H1 (cell line): ENCODE measurements around the gene KLHL36.

Source experiments
- CEBPB ChIP-seq: IDR thresholded peaks from 2 replicates; pipeline ENCODE4 v1.6.1; 2012; ENCODE audit warnings: low read depth, low read length
- JUN ChIP-seq: IDR thresholded peaks from 2 replicates; pipeline ENCODE4 v1.6.1; 2011; ENCODE audit warnings: low read depth, mild to moderate bottlenecking, improper control_type of control experiment, low read length
- NRF1 ChIP-seq: IDR thresholded peaks from 2 replicates; pipeline ENCODE4 v1.6.1; 2011; ENCODE audit warnings: mild to moderate bottlenecking, low read depth, low read length, improper control_type of control experiment
- POLR2A ChIP-seq, 2 experiments: IDR thresholded peaks; 1 replicate in 1 of 2; 2 replicates in 1 of 2; pipeline ENCODE4 v1.6.1; 2011; ENCODE audit warnings: low read depth in 2 of 2, low read length in 2 of 2, mild to moderate bottlenecking in 2 of 2; ENCODE audit errors: control extremely low read depth in 1 of 2
- POLR2AphosphoS5 ChIP-seq: IDR thresholded peaks from 2 replicates; pipeline ENCODE4 v1.6.1; 2011; ENCODE audit warnings: low read depth, low read length
- SP1 ChIP-seq: IDR thresholded peaks from 2 replicates; pipeline ENCODE4 v1.6.1; 2011; ENCODE audit warnings: low read depth, low read length
- TF ChIP-seq, protein P1 (sequence below), 3 experiments: IDR thresholded peaks; 1 replicate in 2 of 3; 2 replicates in 1 of 3; pipeline versions ENCODE4 v1.5.1 to v1.6.1; 2011; ENCODE audit warnings: low read length in 3 of 3, mild to moderate bottlenecking in 3 of 3, inconsistent platforms in 2 of 3, low read depth in 1 of 3, moderate library complexity in 1 of 3; ENCODE audit not compliant: insufficient read depth in 1 of 3; ENCODE audit errors: control extremely low read depth in 1 of 3

DNA sequence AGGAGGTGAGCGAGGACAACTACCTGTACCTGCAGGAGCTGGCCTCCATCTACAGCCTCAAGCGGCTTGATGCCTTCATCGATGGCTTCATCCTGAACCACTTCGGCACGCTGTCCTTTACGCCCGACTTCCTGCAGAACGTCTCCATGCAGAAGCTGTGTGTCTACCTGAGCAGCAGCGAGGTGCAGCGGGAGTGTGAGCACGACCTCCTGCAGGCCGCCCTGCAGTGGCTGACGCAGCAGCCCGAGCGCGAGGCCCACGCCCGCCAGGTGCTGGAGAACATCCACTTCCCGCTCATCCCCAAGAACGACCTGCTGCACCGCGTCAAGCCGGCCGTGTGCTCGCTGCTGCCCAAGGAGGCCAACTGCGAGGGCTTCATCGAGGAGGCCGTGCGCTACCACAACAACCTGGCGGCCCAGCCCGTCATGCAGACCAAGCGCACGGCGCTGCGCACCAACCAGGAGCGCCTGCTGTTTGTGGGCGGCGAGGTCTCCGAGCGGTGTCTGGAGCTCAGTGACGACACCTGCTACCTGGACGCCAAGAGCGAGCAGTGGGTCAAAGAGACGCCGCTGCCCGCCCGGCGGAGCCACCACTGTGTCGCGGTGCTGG lies 9.0 kb downstream of the KLHL36 start:
- TF ChIP-seq, protein P1, sequence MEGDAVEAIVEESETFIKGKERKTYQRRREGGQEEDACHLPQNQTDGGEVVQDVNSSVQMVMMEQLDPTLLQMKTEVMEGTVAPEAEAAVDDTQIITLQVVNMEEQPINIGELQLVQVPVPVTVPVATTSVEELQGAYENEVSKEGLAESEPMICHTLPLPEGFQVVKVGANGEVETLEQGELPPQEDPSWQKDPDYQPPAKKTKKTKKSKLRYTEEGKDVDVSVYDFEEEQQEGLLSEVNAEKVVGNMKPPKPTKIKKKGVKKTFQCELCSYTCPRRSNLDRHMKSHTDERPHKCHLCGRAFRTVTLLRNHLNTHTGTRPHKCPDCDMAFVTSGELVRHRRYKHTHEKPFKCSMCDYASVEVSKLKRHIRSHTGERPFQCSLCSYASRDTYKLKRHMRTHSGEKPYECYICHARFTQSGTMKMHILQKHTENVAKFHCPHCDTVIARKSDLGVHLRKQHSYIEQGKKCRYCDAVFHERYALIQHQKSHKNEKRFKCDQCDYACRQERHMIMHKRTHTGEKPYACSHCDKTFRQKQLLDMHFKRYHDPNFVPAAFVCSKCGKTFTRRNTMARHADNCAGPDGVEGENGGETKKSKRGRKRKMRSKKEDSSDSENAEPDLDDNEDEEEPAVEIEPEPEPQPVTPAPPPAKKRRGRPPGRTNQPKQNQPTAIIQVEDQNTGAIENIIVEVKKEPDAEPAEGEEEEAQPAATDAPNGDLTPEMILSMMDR (IDR thresholded peaks at IDR 0.05; ENCODE audit: control extremely low read depth in 1 of 3, insufficient read depth in 1 of 3, low read depth in 1 of 3, low read length in 3 of 3), result no peak
- TF ChIP-seq CEBPB (no peak), POLR2AphosphoS5 (no peak), POLR2A (IDR thresholded peaks at IDR 0.05; ENCODE audit: control extremely low read depth in 1 of 2, low read depth in 2 of 2, low read length in 2 of 2) (no peak), JUN (no peak), SP1 (no peak), NRF1 (no peak)
